WTC11 (cell line): Measurements from ENCODE around the gene STPG2. TPM values are rescaled to one million over a fixed set of nuclear protein-coding genes. Genes with fewer than 3 reads are reported as not detected.
A peak's percentile ranks its signal among the peaks of the same experiment; 100 is the strongest.

Source experiments
- ATAC-seq: fragments of 200-7000 bp; cut with Tn5 transposase; 2 replicates; pipeline ENCODE4 v1.10.0; 2021; ENCODE audit warnings: mild to moderate bottlenecking, moderate library complexity
- CTCF ChIA-PET: fragments of 300-600 bp; sonication (Branson Sonifier 250); formaldehyde crosslinking; loops from one replicate; lab custom pipeline; 2021; ENCODE audit warnings: antibody characterized with exemption; lab: Charles Lee
- POLR2A ChIA-PET: fragments of 350-600 bp; sonication (Branson Sonifier 250); formaldehyde crosslinking; loops from one replicate; lab custom pipeline; 2021; ENCODE audit warnings: antibody characterized with exemption; lab: Charles Lee
- DNase-seq: peaks from one replicate; pipeline ENCODE4 v3.0.0; 2021; ENCODE audit warnings: low spot score
- H3K27ac Mint-ChIP-seq: 2 replicates; pipeline ENCODE4 v1.8.0; 2021; ENCODE audit warnings: mixed read lengths
- H3K27me3 Mint-ChIP-seq: 2 replicates; pipeline ENCODE4 v1.8.0; 2021; ENCODE audit warnings: low read depth, mild to moderate bottlenecking, moderate library complexity, mixed read lengths
- H3K36me3 Mint-ChIP-seq: 2 replicates; pipeline ENCODE4 v1.8.0; 2021; ENCODE audit warnings: mixed read lengths
- H3K4me1 Mint-ChIP-seq: 2 replicates; pipeline ENCODE4 v1.8.0; 2022; ENCODE audit warnings: mixed read lengths
- H3K4me3 Mint-ChIP-seq: 2 replicates; pipeline ENCODE4 v1.8.0; 2021; ENCODE audit warnings: mild to moderate bottlenecking, moderate library complexity, mixed read lengths
- H3K9me3 Mint-ChIP-seq: 2 replicates; pipeline ENCODE4 v1.8.0; 2021; ENCODE audit warnings: mixed read lengths
- AFF4 ChIP-seq: sonication (generic); formaldehyde crosslinking; IDR thresholded peaks from 2 replicates; pipeline ENCODE4 v1.8.1; 2023; ENCODE audit warnings: mild to moderate bottlenecking, missing genetic modification reagents, borderline replicate concordance
- ATF3 ChIP-seq: sonication (generic); formaldehyde crosslinking; conservative IDR thresholded peaks from 2 replicates; pipeline ENCODE4 v1.8.1; 2022; ENCODE audit warnings: mild to moderate bottlenecking, missing genetic modification reagents
- CREB1 ChIP-seq: sonication (generic); formaldehyde crosslinking; IDR thresholded peaks from 2 replicates; pipeline ENCODE4 v1.8.0; 2023; ENCODE audit warnings: mild to moderate bottlenecking, missing genetic modification reagents
- ESRRA ChIP-seq: sonication (generic); formaldehyde crosslinking; IDR thresholded peaks from 2 replicates; pipeline ENCODE4 v1.8.1; 2022; ENCODE audit warnings: mild to moderate bottlenecking, missing genetic modification reagents, borderline replicate concordance
- ETV6 ChIP-seq: sonication (generic); formaldehyde crosslinking; IDR thresholded peaks from 2 replicates; pipeline ENCODE4 v1.8.1; 2022; ENCODE audit warnings: mild to moderate bottlenecking, missing genetic modification reagents
- GRHL2 ChIP-seq: fragments of 250-450 bp; sonication (Bioruptor Pico); IDR thresholded peaks from 2 replicates; pipeline ENCODE4 v1.8.0; 2022; ENCODE audit warnings: mild to moderate bottlenecking, moderate library complexity; ENCODE audit not compliant: insufficient replicate concordance, severe bottlenecking
- IRF1 ChIP-seq: sonication (generic); formaldehyde crosslinking; IDR thresholded peaks from 2 replicates; pipeline ENCODE4 v1.8.0; 2023; ENCODE audit warnings: missing genetic modification reagents
- IRF2 ChIP-seq: sonication (generic); formaldehyde crosslinking; IDR thresholded peaks from 2 replicates; pipeline ENCODE4 v1.8.0; 2022; ENCODE audit warnings: low read depth, missing genetic modification reagents, borderline replicate concordance
- NFE2L1 ChIP-seq: sonication (generic); formaldehyde crosslinking; IDR thresholded peaks from 2 replicates; pipeline ENCODE4 v1.8.1; 2023; ENCODE audit warnings: missing genetic modification reagents
- RORB ChIP-seq: fragments of 250-450 bp; sonication (Bioruptor Pico); IDR thresholded peaks from 2 replicates; pipeline ENCODE4 v1.9.0; 2021; ENCODE audit warnings: mild to moderate bottlenecking
- SOX15 ChIP-seq: fragments of 250-450 bp; sonication (Bioruptor Pico); IDR thresholded peaks from 2 replicates; pipeline ENCODE4 v1.9.0; 2021; ENCODE audit warnings: mild to moderate bottlenecking
- STAT6 ChIP-seq: sonication (generic); formaldehyde crosslinking; conservative IDR thresholded peaks from 2 replicates; pipeline ENCODE4 v1.8.1; 2023; ENCODE audit warnings: mild to moderate bottlenecking, low read depth, missing genetic modification reagents, moderate library complexity
- ZNF512 ChIP-seq: sonication (generic); formaldehyde crosslinking; IDR thresholded peaks from 2 replicates; pipeline ENCODE4 v1.8.1; 2022; ENCODE audit warnings: missing genetic modification reagents, borderline replicate concordance
- total RNA-seq: library from RNA; stranded (reverse); gene quantifications from 3 replicates; pipeline ENCODE4 v1.2.3, GENCODE V29; 2021

The STPG2 gene
- total RNA-seq, 1 experiment from 2014 or later: 0.17 TPM

- H3K4me1 Mint-ChIP-seq: peaks cover 22% of the 10 kb centered on the region
- POLR2A ChIA-PET: no interaction called here
- no peak for TF ChIP-seq IRF1 (CRISPR knock-in tag)
- H3K27ac Mint-ChIP-seq: no peak overlapping the region
- no peaks in the 10 kb centered on the region for H3K27me3 Mint-ChIP-seq
- H3K9me3 Mint-ChIP-seq: peaks cover 27% of the 10 kb centered on the region
- CTCF ChIA-PET: no interaction called here
- H3K36me3 Mint-ChIP-seq: peaks cover 18% of the 10 kb centered on the region
- DNase-seq: no peak
- H3K4me3 Mint-ChIP-seq: no peak overlapping the region
- ATAC-seq: no peak
These were observed 25.9 kb downstream of the STPG2 start for GRCh38 chr4:98117363-98117762.

- Mint-ChIP-seq H3K27ac (peak overlapping the region; percentile 52; the same call in 1 of the 2 replicates), H3K4me1 (peaks cover 51% of the 10 kb centered on the region), H3K36me3 (peaks cover 9% of the 10 kb centered on the region), H3K4me3 (no peak overlapping the region), H3K27me3 (no peaks in the 10 kb centered on the region), H3K9me3 (peaks cover 25% of the 10 kb centered on the region)
- POLR2A ChIA-PET: interaction anchor here (1.1 kb wide), 1 partner anchor 30 kb away, joined by 3 read pairs; the partner anchor contains the start of gene STPG2
- CTCF ChIA-PET: interaction anchor here (1.0 to 2.1 kb wide), 8 partner anchors 20 to 730 kb away, joined by 3 to 31 read pairs (median 4); partner anchors contain the start of gene STPG2
- ATAC-seq (peak; percentile 79), DNase-seq (no peak)
- no peak for TF ChIP-seq SOX15 (CRISPR knock-in tag)
- TF ChIP-seq ZNF512: no peak
- TF ChIP-seq NFE2L1 (CRISPR knock-in tag): no peak
- TF ChIP-seq RORB (CRISPR knock-in tag): no peak
- no peak for TF ChIP-seq IRF2 (CRISPR knock-in tag)
- TF ChIP-seq ESRRA (CRISPR knock-in tag): no peak
- TF ChIP-seq CREB1 (CRISPR knock-in tag): no peak
- TF ChIP-seq GRHL2 (CRISPR knock-in tag): no peak
- TF ChIP-seq STAT6 (CRISPR knock-in tag): no peak
- no peak for TF ChIP-seq AFF4 (CRISPR knock-in tag)
- no peak for TF ChIP-seq ETV6 (CRISPR knock-in tag)
- no peak for TF ChIP-seq ATF3 (CRISPR knock-in tag)
These were observed 30.3 kb downstream of the STPG2 start for GRCh38 chr4:98113012-98113411.
